GM21360 (cell line): ENCODE data around the gene UBP1.

ENCODE experiments used
- ATAC-seq: cut with Tn5 transposase; IDR thresholded peaks from one replicate; pipeline ENCODE4 v1.9.1; 2021; ENCODE audit warnings: mild to moderate bottlenecking, moderate library complexity; ENCODE audit not compliant: unreplicated experiment

The UBP1 gene

DNA sequence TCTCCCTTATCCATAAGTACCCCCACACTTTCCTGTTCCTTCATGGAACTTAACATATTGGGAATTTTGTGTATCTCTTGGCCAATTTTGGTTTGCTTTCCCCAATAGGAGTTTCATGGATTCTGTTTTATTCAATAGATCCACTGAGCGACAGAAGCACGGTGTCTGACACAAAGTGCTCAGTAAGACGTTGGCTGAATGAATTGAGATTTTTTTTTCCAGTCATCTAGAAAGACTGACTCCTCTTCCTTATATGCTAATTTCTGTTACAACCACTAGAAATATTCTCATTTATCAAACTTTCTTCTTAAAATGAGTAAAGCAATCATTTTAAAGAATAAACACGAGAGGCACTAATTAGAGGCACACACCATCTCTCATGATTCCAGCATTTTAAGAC lies 48.1 kb downstream of the UBP1 start:
- no peak for ATAC-seq

DNA sequence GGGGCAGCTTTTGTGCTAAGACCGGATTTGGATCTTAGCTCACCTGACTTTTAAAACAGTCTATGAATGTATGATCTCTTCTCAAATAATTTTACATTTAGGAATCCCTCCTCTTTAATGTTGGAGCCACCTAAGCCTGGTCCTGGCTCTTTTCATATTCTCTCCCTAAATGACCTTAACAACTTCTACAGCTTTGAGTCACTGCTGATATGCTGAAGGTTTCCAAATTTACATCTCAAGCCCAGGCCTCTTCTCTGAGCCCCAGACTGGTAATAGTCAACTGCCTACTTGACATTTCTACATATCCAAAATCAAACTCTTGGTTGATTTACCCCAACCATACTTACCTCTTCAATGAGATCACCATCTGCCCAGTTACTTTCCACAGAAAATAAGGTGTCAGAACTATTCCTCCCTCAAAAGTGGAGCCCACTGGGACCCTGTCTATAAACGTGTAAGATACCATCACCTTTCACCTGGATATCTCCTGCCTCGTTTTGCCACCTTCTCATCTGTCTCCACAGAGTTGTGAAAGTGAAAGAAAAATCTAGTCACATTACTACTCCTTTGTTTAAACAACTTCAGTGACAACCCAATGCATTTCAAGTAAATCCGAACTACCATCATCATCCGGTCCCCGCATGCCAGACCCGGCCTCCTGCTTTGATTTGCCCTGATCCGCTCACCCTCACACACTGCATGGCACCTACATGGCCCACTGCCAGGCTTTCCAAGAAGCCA lies 48.8 kb downstream of the UBP1 start:
- ATAC-seq: no peak

GRCh38 chr3:33389908-33390307 lies 50.3 kb downstream of the UBP1 start:
- no peak for ATAC-seq

DNA sequence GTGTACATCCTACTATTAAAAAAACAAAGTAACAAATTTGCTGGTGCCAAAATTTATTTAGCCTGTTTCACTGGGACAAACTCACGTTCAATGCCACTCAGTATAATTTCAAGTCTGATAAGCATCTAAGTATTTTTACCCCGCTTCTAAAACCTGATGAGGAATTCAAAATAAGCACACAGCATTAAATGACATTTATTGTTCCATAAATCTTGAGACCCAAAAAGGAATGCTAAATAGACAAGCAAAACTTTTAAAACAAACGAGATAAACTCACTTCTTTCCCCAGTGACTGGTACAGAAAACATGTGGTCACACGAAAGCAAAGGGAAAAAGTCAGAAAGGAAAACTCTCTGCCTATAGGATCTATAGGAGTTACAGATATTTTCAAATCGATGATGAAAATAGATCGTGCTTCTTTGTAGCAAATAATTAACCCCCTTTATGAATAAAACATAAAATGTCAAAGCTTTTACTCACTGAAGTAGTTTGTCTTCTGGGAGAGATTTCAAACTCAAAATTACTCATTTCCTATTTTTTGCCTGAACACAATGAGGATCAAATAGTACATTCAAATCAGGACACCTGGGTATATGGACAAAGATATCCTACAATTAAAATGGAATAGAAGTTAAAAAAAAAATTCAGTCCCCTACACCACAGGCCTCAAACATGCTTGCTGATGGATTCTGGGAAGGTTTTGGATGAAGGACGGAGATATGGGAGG lies 51.7 kb downstream of the UBP1 start:
- no peak for ATAC-seq

- no peak for ATAC-seq
These were observed 53.6 kb downstream of the UBP1 start for GRCh38 chr3:33386631-33387030.

GRCh38 chr3:33385423-33385822 lies 54.8 kb downstream of the UBP1 start:
- no peak for ATAC-seq

DNA sequence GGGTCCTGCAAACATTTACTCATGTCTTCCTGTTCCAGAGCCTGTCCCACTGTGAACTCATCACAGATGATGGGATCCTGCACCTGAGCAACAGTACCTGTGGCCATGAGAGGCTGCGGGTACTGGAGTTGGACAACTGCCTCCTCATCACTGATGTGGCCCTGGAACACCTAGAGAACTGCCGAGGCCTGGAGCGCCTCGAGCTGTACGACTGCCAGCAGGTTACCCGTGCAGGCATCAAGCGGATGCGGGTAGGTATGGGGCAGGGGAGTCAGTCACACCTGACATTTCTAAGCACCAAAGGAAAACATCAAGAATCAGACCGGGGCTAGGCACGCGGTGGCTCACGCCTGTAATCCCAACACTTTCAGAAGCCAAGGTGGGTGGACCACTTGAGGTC lies 56.3 kb downstream of the UBP1 start:
- no peak for ATAC-seq

DNA sequence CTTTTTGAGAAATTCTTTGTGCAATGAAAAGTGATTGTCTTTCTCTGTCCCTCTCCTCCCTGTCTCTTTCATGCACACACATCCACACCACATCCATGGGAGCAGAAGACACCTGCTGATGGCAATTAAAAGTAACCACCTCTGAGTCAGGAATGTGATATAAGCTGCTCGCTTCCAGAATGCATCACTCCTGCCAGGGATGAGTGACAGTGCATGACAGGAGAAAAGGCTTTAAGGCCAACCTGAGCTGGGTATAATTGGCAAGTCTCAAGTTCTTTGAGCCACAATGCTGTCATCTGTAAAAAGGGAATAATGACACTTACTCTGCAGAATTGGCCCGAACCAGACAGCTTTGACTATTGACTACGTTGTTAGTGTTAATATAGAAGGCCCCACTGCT lies 59.6 kb downstream of the UBP1 start:
- no peak for ATAC-seq

DNA sequence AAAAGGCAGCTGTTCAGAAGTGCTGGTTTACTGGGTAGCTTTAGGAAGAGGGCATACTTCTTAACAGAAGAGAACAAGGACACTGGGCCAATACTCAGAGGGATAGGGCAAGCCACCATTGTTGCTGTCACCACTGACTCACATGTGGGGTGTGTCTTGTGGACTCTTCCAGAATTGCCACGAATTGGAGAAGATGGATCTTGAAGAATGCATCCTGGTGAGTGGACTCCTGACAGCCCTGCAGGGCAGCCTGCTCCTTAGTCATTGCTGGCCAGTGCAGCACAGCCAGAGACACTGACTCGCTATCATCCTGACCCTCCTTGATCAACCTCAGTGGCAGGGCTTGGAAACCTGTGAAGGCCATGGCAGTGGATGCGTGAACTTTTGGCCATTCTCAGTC lies 62.3 kb downstream of the UBP1 start:
- ATAC-seq: no peak

GRCh38 chr3:33377489-33377888 lies 62.7 kb downstream of the UBP1 start:
- ATAC-seq: no peak

DNA sequence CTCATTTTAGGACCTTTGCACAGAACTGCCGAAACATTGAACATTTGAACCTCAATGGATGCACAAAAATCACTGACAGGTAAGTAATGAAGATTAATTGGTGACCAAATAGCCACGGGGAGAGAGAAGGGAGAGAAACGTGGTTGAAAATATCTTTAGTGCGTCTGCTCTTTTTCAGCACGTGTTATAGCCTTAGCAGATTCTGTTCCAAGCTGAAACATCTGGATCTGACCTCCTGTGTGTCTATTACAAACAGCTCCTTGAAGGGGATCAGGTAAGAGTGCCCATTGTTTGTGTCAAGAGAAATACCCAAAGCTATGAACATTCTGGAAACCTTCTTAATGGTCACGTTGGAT lies 67.1 kb downstream of the UBP1 start:
- ATAC-seq: no peak

GRCh38 chr3:33372218-33373081 lies 67.8 kb downstream of the UBP1 start:
- ATAC-seq: peak; percentile 55

DNA sequence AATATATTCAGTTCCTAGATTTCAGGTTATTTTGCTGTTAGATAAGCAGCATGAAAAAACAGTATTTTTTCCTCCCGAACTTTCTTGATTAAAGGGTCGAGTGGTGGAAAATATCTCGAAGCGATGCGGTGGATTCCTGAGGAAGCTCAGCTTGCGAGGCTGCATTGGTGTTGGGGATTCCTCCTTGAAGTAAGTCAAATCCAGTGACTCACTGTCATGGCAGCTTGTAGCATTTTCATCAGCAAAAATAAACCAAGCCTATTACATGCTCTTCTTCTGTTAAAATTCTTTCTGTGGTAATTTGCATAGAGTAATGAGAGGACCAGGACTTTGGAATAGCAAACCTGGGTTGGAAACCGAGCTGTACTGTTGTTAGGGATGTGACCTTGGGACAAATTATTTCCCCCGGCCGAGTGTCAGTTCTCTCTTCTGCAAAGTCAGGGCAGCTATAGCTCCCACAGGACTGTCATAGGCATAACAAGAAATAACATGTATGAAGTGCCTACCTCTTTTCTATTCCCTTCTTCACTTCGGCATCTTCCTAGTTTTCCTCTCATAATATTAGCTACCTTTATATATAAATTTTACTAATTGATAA lies 75.6 kb downstream of the UBP1 start:
- no peak for ATAC-seq

DNA sequence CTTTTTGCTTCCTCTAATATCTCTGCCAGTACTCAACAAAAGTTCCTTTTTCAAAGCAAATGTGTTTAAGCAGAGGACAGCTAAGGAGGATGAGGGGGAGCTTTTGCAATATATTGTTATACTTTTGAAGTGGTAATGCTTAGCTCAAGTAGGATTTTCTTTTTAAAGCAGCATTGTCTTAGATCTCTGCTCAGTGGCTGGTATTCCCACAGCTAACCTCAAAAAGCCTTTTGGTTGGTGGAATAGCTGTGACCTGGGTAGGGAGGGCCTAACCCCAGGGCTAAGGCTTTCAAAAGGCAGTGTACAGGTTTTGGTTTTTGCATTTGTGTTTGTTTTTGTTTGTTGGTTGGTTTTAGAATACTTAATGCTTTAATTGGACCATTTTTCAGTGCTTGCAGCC lies 76.1 kb downstream of the UBP1 start:
- no peak for ATAC-seq

- ATAC-seq: no peak
These were observed 76.9 kb downstream of the UBP1 start for GRCh38 chr3:33363113-33363800.

- ATAC-seq: no peak
These were observed 79.9 kb downstream of the UBP1 start for GRCh38 chr3:33360136-33360825.

DNA sequence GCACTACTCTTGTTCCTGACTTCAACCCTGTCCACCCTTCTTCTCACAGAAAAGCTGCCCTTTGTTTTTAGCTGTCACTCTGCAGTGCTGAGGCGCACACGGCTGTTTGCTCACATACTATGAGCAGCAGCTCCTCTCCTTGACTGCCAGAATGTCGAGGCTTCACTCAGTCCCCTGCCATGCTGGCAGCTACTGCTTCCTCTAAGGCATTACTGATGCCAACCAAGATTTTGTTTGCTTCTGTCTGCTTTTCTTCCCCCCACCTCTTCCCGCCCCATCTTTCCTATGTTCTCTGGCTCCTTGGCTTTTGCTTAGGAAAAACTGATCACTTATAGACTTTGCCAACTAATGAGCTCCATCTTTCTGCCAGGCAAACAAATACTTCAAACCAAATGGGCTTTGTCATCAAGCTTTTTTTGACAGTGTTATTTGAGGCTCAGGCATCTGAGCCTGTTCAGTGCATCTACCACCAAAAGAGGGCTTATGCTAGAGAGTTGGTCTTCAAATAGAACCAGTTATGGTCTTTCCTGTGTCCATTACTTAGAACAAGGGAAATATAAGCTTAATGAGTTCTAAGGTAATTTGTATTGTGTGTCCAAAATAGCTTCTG lies 81.9 kb downstream of the UBP1 start:
- ATAC-seq: no peak

GRCh38 chr3:33355611-33356010 lies 84.6 kb downstream of the UBP1 start:
- no peak for ATAC-seq

- no peak for ATAC-seq
These were observed 100.4 kb downstream of the UBP1 start for GRCh38 chr3:33339758-33340157.
